ENCODE results near the gene ADPGK.
"Not testable (repeated sequence)": the region's sequence is repeated elsewhere in the genome, so short reads cannot be mapped to it uniquely, and the experiment has no call there.

Gene ADPGK

DNA sequence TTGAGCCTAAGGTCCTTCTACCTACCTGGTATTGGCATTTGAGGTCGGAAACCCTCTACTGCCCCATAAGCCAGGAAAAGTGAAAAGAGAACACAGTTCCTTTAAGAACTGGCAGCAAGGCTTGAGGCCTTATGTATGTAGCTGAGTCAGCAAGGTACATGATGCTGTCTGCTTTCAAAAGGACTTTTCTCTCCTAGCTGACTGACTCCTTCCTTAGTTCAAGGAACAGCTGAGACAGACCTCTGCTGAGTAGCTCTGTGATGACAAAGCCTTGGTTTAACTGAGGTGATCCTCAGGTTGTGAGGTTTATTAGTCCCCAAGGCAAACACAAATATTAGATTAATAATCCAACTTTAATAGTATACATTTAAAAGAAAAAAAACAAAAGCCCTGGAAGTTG, 45.8 kb downstream of the ADPGK start:
- no peak for DNase-seq

DNA sequence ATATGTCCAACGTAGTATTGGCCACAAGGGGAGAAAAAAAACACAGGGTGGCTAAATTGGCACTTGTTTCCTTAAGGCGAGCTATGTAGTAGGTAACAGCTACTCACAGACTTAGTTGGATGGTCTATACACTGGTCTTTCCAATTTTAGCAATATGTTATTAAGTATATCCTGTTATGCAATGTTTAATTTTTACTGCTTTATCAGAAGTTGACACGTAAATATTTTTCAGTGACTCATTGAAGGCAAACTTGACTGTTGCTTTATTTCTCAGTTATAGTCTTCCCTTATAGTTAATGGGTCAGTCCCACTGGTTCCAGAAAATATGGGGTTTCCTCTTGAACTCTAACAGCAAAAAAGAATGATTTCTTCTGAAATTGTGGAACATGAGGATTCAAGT, 46.5 kb downstream of the ADPGK start:
- no peak for DNase-seq

DNA sequence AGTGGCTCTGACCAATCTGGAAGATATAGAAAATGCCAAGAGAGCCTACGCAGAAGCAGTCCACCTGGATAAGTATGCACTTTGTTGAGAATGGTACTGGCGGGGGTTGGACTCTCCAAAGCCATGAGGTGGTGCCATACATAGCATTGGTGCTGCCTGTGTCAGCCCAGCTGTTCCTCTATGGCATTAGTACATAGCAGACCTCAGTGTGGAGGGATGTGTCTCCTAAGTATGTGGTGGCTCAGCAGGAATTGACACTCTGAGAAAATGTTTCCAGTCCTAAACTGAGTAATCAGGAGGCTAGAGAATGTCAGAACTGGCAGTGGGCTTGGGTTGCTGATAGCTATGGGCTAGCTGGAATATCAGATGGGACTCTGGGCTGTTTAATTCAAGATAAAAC, 48.4 kb downstream of the ADPGK start:
- no peak for DNase-seq

DNA sequence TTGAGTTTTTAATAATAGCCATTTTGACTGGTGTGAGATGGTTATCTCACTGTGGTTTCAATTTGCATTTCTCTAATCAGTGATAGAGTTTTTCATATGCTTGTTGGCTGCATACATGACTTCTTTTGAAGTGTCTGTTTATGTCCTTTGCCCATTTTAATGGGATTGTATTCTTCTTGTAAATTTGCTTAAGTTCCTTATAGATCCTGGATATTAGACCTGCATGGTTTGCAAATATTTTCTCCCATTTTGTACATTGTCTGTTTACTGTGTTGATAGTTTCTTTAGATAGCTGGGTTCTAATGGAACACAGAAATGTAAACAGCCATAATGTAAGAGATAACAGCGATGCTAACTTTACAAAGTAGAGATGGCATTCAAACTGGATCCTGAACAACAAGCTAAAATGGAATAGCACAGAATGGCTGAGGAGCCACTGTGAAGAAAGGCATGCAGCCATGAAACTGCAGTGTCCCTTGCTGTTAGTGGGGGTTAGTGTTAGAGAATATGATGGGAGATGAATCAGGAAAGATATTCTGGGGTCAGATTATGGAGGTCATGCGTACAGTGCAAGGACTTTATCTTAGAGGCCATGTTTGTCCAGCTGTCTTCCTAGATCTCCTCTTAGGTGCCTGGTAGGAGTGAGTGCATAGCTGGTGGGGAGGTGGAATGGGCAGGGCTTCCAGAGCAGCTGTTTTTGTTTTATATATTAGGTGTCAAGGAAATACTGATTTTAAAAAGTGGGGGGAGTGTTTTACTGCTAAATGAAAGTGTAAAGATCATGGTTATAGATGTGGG, 49.4 kb downstream of the ADPGK start:
- DNase-seq: no peak

DNA sequence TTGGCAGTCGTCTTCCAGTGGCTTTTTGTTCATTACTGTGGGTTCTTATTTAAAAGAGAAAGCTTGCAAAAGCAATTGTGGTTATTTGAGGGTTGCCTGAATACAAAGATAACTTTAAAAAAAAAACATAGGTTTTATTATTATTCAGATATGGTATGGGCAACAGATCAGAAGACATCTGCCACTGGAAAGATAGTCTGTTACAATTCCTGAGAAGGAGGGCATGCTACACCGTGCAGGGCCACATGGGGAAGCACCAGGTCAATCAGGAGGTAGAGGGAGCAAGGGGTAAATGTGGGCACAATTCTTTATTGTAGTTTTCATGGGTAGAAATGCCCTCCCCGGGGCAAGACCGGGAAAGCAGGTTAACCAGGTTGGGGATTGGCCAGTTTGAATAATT, 51.0 kb downstream of the ADPGK start:
- peak; percentile 87 for DNase-seq

DNA sequence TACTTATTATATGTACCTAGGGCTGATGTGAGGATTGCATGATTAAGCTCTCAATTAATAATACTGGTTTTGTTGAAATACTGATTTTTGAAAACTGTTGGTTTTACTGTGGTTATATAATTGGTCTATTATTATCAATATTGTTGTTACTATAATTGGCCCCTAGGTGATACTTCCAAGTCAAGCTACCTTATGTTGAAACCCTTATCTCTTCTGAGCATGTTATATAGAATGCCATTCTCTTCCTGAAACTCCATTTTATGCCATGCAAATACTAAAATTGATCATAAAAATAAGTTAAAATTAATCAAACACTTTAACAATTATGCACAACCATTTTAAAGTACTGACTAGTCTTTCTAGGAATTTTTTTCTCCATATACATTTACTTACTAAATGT, 51.5 kb downstream of the ADPGK start:
- DNase-seq: peak; percentile 51

DNA sequence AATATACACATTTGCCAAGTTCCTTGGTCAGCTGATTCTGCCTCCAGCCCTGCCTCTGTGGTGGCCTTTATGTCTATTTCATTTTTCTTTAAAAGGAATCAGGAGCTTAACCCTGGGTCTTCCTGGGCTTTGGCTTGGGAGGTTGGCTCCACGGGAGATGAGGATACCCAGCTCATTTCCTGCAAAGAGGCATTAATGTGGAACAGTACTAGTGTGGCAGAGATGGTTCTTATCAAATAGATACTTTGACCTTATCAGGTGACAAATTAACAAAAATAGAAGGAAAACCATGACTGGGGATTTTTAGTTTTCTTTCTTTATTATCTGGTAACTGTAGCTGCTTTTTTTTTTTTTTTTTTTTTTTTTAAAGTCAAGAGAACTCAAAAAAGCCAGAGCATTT, 54.7 kb downstream of the ADPGK start:
- no peak for DNase-seq

DNA sequence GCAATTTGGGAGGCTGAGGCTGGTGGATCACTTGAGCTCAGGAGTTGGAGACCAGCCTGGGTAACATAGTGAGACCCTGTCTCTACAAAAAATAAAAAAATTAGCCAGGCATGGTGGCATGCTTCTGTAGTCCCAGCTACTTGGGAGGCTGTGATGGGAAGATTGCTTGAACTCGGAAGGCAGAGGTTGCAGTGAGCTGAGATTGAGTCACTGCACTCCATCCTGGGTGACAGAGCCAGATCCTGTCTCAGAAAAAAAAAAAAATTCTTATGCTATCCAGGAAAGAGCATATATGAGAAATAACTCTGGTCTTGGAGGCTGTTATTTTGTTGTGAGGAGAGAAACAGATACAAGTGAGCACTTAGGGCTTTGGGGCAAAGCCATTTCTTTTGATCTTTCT, 55.3 kb downstream of the ADPGK start:
- not testable (repeated sequence) for DNase-seq

DNA sequence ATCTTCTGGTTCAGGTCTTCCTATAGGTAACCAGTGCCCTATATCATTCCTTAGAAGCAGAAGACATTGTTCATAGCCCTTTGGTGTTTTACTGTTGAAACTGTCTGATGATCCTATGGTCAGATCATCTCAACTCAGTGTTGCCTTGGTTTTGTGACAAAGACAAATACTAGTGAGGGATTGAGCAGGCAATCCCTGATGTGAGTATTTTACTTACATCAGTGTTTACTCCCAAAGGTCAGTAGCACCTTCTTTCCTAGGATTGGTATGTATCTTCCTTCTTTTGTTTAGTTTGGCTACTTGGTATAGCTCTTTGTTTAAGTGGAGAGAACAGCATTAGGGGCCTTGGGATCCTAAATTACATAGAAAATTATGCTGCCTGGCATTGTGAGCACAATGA, 56.4 kb downstream of the ADPGK start:
- DNase-seq: no peak

DNA sequence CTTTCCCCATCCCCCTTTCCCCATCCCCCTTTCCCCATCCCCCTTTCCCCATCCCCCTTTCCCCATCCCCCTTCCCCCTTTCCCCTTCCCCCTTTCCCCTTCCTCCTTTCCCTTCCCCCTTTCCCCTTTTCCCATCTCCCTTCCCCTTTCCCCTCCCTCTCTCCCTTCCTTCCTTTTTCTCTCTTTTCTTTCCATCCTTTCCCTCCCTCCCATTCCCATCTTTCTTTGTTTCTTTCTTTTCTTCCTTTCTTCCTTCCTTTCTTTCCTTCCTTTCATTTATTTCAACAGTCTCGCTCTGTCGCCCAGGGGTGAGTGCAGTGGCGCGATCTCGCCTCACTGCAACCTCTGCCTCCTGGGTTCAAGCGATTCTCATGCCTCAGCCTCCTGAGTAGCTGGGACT, 57.7 kb downstream of the ADPGK start:
- DNase-seq: not testable (repeated sequence)

DNA sequence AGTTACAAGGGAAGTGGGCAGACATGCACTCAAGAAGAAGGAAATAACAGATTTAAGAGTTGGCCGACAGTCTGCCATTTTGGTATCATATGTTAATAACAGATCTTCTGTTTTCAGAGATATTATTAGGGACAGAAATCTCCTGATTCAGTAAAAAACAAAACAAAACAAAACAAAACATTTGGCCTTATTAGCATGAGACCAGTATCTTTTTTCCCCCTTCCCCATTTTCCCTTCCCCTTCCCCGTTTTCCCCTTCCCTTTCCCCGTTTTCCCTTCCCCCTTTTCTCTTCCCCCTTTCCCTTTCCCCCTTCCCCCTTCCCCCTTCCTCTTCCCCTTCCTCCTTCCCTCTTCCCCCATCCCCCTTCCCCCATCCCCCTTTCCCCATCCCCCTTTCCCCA, 58.1 kb downstream of the ADPGK start:
- DNase-seq: no peak

DNA sequence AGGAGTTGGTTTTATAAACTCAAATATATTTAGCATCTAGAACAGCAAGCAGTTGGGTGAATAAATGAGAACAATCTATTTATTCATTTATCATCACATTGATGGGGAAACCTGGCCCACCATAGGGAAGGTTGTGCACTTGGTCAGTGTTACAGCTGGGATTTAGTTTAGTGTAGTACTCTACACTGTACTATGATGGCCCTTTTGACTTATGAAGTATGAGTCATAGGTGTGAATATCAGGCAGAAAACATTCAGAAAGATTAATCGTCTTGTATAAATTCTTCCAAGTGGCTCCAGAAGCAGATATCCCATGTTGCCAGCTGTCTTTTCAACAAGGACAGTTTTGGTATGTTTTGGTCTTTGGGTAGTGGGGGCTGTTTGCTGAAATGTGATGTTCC, 59.5 kb downstream of the ADPGK start:
- no peak for DNase-seq

DNA sequence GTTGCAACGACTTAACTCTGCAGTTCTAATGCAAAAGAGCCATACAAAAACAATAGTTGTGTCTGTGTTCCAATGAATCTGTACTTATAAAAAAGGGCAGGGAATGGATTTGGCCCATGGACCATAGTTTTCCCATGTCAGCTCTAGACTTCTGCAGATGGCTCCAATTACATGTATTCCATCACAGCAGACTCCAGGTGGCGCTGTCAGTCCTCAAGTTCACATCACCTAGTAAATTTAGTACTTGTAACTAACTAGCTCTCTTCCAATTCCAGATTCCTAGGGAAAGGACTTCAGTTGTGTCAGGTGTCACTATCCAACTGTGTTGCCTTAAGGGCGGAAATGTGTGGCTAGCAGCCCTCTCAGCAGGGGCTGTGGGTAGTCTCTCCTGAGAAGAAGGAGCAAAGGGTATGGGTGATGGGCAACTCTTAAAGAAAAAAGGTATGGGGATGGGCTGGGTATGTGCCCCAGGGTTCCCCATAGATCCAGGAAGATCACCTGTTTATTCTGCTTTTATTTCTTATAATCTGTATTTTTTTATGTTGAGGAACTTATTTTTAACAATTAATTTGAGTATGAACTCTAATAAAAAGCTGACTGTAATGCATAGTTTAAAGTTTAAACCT, 61.4 kb downstream of the ADPGK start:
- peak; percentile 78 for DNase-seq

DNA sequence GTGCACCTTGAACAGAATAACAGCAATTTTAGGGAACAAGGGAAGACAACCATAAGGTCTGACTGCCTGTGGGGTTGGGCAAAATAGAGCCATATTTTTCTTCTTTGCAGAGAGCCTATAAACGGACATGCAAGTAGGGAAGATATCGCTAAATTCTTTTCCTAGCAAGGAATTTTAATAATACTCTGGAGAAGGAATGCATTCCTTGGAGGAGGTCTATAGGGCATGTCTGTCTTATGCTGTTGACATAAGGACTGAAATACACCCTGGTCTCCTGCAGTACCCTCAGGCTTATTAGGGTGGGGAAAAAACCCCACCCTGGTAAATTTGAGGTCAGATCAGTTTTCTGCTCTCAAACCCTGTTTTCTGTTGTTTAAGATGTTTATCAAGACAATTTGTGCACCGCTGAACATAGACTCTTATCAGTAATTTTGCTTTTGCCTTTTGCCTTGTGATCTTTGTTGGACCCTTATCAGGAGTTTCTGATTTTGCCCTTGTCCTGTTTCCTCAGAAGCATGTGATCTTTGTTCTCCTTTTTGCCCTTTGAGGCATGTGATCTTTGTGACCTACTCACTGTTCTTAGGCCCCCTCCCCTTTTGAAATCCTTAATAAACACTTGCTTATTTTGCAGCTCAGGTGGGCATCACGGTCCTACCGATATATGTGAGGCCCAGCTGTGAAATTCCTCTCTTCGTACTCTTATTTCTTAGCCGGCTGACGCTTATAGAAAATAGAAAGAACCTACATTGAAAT, 74.8 kb downstream of the ADPGK start:
- DNase-seq: peak; percentile 22

DNA sequence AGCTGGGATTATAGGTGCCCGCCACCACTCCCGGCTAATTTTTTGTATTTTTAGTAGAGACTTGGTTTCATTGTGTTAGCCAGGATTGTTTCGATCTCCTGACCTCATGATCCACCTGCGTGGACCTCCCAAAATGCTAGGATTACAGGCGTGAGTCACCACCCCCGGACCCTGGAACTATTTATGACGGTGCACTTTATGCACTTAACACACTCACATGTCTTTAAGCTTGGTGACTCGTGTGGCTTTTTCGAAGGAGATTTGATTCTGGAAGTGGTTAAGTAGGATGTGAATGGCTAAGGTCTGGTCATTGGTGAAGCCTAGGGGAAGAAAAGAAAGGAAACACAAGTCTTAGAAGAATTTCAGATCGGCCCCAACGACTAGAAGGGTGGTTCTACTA, 77.3 kb downstream of the ADPGK start:
- DNase-seq: no peak
